Pulmonary artery endothelial cell (primary cell): Measurements from ENCODE around the gene DENND1B. TPM values are rescaled to one million over a fixed set of nuclear protein-coding genes. Genes with fewer than 3 reads are reported as not detected.

ENCODE experiments used
- DNase-seq: peaks from one replicate; pipeline ENCODE4 v3.0.0-alpha.2; 2011; ENCODE audit warnings: low read depth, low spot score
- total RNA-seq: library from RNA; depleted of rRNA; stranded (reverse); fragments of >200 nt; gene quantifications from 2 replicates; pipeline ENCODE4 v1.2.3, GENCODE V29; 2014

DENND1B gene, protein sequence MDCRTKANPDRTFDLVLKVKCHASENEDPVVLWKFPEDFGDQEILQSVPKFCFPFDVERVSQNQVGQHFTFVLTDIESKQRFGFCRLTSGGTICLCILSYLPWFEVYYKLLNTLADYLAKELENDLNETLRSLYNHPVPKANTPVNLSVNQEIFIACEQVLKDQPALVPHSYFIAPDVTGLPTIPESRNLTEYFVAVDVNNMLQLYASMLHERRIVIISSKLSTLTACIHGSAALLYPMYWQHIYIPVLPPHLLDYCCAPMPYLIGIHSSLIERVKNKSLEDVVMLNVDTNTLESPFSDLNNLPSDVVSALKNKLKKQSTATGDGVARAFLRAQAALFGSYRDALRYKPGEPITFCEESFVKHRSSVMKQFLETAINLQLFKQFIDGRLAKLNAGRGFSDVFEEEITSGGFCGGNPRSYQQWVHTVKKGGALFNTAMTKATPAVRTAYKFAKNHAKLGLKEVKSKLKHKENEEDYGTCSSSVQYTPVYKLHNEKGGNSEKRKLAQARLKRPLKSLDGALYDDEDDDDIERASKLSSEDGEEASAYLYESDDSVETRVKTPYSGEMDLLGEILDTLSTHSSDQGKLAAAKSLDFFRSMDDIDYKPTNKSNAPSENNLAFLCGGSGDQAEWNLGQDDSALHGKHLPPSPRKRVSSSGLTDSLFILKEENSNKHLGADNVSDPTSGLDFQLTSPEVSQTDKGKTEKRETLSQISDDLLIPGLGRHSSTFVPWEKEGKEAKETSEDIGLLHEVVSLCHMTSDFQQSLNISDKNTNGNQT
- total RNA-seq: 3.8 and 4.4 TPM in 2 replicates

DNA sequence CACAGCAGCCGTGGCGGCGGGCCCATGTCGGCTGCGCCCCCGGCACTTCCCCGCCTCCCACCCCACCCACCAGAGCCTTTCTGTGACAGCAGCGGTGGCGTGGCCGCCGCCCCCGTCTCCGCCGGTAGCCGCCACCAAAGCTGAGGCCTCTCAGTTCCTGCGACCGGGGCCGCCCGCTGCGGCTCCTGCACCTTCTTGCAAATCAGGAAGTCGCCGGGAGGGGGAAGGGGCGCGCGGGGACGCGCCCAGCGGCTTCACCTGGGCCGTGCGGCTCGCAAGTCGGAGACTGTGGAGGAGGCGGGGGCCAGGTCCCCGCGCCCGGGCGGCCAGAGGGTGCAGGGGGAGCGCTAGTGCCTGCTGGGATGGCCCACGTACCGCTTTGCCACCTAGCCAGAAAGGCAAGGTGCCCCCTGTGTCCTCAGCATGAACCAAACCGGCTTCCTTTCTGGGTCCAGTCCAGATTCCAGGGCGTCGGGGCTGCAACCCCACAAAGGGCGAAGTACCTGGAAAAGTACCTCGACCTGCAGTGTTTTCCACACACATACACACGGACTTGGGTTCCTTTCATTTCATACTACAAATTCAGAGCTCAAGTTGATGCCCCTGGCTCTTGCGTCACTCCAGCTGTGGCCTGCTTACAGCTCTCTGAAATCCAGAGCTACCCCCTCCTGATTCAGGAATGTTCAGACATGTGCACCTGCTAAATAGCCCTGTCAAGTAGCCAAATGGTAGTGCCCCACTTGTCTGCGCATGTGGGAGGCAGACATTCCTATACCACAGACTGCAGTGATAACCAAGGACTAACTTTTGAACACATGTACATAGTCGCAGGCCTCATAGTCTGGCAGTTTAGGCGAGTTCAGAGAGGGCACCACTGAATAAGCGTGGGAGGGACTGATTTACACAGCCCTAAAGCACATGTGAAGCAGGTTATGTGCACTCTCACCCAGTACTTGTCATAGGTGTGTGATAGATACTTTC, at the start of gene DENND1B:
Gene DENND1B, minus strand, starts transcription at position 199 of the 981 bp plus-strand sequence. CDS start 325 bp downstream, outside the sequence.
- DNase-seq: no peak

DNA sequence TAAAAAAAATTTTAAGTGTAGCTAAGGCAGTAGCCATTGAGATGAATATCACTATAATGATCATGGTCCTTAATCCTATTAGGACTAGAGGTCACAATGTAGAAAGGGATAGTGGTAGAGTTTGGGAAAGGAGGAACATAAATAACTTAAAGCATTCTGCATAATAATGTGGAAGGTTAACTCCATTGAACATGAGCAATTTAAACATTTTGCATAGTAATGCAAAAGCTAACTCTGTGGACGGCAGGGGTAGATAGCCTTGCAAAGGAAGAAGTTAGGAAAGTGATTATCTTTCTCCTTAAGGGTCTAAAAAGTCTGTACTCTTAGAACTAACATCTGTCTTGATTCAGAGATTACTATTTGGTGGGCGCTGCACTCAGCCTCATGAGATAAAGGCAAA, 39.0 kb upstream of the DENND1B start:
- DNase-seq: no peak

DNA sequence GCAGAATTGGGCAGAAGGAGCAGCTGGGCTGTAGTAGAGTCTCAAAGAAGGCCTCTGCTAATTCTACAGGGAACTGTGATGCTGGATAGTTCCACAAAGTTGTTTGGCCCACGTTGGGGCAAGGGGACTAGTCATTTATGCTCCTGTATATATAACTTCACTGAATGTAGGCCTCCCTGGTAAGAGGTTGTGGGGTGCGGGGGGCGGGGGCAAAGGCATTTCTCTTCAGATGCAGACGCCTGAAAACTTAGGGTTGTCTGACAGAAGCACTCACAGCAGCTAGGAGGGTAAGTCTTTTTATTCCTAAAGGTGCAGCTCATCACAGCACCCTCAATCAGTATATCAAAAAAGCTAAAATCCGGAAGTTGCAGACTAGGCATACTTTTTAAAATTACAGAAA, 38.5 kb upstream of the DENND1B start:
- no peak for DNase-seq

DNA sequence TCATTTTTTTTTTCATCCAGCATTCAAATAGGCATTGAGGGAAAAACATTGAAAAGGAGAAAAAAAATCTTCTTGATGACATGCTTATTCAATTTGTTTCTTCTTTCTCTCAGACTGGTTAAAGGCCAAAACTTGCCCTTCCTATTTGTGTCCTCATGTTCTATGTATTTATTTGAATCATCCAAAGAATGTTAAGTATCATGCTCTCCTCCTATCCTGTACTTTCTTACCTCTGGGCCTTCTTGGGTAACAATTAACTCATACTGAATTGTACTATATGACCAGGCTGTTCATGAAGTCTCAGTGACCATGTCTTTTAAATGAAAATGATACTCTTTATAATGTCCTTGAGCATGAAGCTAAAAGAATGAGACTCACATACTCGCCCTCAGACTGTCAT, 36.5 kb upstream of the DENND1B start:
- no peak for DNase-seq

DNA sequence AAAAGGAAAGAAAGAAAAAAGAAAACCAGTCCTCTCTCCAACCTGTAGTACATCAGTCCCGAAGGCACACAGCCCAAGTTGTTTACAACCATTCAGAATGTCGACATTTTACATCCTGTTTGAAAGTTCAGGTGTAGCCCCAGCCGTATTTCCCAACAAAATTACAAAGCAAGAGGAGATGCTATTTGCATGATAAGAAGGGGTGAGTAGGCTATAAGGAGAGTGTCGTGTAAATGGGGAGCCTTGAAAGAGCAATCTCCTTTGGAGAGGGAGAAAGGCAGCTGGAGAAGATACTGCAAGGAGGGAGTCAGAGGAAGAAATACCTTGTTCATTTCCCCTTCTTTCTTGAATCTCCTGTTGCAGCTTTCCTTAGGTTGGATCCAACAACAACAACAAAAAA, 35.5 kb upstream of the DENND1B start:
- no peak for DNase-seq

DNA sequence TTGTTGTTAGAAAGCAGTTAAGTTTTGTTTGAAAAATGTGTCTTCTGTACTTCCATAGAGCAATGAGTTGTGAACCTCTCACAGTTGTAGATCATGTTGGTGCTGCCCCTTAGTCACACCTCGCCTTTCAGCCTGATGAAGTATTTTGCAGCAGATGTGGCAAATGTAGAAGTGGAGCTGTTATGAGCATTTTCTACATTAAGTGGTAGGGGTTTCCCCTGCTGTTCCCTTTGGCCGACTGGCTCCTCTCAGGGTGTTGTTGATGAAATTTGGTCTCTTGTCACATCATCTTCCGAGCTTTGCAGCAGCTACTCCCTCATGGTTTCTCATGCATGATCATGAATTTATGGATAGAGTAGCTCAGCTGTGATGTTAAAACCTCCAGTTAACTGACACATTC, 33.6 kb upstream of the DENND1B start:
- no peak for DNase-seq

DNA sequence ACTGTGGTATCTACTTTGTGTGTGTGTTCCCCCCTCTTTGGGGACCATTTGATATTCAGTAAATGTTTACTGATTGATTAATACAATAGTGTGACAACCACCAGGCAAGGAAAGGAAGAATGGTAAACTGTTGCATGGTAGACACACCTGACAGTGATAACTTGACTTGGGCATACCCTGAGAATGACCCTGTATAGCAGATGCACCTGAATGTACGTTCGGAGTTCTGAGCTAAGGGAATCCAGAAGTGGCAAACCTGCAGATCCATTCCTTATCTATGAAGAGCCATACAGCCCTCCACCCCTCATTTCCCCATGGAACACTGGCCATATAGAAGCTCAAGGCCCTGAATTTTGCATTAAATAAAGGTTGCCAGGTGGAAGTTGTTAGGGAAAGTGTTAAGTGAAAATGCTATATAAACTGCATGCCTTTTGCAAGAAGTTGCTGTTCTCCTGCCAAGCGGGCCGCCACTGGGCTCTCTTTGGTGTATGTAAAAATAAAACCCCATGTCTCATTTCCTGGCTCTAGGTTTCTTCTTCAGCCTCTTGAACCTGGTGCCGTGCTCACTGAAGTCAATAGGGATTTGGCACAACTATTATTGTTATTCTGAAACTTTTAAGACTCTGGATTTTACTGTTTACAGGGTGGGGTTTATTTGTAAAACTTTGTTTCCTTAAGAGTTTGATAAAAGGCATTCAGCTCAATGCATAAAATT, 32.6 kb upstream of the DENND1B start:
- DNase-seq: no peak

DNA sequence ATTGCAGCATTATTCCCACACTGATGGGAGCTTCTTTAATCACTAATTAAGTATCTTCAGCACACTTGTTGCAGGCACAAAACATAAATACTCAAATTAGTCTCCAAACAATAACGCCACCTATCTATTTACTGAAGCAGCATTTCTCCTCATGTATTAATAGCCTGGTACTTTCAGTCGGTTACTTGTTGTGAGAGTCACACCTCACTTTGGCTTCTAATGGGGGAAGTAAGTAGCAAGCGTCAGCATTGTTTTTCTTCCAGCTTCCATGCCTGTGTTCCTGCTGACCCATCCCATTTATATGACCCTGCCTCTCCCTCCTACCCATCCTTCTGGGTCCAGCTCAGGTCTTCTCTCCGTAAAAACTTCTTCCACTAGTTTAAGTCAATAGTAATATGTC, 31.9 kb upstream of the DENND1B start:
- no peak for DNase-seq

DNA sequence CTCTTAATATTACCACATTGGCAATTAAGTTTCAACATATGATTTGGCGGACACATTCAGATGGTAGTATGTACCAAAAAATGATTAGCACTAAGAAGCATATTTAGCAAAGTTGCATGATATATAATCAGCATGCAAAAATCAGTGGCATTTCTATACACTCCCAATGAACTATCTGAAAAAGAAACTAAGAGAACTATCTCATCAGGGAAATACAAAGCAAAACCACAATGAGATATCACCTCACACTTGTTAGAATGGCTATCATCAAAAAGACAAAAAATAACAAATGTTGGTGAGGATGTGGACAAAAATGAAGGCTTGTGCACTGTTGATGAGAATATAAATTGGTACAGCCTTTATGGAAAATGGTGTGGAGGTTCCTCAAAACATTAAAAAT, 31.4 kb upstream of the DENND1B start:
- no peak for DNase-seq

DNA sequence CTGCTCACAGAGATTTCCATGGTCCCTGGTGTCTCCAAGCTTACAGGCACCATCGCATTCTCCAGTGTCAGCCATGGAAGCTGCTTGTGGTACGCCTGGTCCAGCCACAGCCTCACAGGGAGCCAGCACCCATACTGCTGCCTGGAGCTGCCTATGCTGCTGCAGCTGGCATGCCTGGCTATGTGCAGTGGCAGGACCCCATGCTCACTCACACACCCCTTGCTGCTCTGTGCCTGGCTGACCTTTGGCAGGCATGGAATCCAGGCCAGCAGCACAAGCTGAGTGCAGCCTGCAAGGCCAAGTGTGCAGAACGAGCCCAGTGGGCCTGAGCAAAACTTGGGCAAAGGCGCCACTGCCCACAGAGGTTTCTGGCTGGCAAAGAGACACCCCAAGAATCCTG, 26.4 kb upstream of the DENND1B start:
- DNase-seq: no peak

DNA sequence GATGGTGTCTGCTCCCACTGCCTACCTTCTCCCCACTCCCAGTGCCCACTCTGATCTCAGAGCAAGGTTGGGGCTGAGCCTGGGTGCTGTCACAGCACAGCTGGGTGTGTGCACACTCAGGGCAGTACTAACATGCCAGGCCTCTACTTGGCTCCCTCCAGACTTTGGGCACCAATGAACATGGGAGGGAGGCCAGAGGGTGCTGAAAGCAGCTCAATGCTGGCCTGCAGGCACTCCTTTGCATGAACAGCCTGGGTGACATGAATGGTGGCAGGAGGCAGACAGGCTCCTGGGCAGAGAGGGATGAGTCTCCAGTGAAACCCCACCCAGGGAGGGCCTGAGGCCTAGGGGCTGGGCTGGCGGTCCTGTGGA, 25.8 kb upstream of the DENND1B start:
- DNase-seq: no peak

DNA sequence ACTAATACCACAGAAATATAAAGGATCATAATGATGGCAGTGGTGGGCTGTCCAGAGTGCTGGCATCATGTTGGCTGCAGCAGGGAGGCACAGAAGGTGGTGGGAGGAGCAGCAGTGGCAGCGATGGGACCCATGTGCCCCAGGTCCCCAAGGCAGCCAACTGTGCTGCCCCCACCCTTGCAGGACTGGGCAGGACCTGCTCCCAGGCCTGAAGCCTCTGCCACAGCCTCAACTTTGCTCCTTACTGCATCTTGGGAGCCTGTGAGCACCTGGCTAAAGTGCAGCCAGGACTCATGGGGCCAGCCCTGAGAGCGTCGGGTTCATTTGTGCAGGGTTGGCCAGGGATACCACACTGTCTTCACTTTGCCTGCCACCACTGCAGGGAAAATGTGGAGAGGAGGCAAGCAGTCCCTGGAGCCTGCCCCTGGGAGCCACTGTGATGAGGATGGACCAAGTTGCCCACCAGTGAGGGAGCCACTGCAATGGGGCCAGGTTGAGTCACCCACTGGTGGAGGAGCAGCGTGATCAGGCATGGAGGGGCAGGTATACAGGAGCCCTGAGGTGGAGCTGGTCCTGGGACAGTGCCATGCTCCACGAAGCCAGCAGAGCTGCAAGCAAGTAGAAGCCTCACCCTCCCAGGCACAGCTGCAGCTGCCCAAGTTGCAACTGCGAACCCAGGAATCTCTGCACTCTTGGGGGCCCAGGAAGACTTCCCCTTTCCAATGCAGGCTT, 25.3 kb upstream of the DENND1B start:
- DNase-seq: no peak

DNA sequence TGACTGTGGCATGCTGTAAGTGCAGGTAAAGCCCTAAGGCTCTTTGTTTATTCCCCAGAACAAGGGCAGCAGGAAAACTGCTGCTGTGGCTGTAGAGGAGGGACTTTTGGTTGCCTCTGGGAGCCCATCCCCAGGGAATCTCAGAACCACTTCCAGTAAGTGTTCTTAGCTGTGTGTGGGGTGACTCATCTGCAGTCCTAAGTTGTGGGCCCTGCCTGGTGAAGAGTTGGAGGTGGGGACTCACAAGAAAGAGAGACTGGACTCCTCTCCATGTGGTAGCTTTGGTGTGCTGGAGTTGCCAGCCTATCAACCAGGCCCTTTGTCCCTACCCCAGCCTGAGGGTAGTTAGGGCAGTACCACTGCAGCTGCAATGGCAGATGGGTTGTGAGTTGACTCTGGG, 24.0 kb upstream of the DENND1B start:
- DNase-seq: no peak

DNA sequence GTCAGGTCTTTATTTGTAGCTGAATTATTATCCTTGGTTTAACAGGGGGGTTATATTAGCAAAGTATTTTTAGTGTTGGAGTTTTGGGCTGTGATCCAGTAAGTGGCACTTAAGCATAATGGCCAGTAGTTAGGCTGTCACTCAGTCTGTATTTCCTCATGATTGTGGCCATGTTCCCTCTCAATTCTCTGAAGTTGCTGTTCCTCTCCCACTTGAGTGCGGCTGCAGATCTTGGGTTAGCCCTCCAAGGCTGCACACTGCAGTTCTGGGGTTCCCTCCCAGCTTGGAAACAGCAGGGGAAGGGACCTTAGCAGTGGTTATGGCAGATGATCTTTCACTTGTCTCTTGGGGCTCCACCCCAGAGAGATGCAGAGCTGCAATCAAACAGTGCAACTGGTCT, 23.2 kb upstream of the DENND1B start:
- no peak for DNase-seq

DNA sequence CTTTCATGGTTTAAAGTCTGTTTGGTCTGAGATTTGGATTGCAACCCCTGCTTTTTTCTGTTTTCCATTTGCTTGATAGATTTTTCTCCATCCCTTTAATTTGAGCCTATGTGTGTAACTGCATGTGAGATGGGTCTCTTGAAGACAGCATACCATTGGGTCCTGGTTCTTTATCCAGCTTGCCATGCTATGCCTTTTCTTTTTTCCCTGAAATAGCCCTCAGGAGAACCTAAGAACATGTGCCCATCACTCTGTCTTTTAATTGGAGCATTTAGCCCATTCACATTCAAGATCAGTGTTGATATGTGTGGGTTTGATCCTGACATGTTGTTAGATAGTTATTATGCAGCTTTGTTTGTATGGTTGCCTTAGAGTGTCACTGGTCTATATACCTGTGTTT, 21.7 kb upstream of the DENND1B start:
- no peak for DNase-seq

DNA sequence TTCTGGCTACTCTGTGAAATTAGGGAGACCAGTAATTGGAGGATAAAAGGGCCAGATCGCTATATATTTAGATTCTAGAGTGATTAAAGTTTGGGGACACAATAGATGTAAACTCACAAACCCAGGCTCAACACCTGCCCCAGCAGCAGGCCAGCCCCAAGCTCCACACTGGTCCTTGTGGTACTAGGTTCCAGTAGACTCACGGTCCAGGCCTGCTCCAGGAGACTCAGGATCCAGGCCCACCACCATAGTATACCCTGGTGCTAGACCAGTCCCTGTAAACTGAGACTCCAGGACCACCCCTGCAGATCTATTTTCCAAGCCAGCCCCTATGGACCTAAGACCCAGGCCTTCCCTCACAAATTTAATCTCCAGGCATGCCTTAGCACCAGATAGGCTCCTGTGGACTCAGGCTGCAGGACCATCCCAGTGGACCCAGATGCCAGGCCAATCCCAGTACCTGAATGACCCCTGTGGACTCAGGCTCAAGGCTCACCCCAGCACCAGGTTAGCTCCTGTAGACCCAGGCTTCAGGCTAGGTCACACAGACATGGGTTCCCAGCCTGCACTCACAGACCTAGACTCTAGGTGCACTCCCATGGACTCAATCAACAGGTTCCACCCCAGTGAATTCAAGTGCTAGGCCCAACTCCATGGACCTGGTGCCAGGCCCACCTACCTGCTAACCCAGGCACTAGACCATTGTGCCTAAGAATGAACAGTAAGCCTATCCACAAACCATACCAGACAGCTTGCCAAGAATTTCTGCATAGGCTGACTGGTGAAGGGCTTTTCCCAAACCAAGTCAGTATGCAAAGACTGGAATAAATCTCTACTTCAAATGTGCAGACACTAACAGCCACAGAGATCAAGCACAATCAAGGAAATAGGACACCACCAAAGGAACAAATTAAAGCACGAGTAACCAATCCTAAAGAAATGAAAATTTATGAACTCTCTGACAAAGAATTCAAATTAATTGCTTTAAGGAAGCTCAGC, 13.8 kb upstream of the DENND1B start:
- no peak for DNase-seq

DNA sequence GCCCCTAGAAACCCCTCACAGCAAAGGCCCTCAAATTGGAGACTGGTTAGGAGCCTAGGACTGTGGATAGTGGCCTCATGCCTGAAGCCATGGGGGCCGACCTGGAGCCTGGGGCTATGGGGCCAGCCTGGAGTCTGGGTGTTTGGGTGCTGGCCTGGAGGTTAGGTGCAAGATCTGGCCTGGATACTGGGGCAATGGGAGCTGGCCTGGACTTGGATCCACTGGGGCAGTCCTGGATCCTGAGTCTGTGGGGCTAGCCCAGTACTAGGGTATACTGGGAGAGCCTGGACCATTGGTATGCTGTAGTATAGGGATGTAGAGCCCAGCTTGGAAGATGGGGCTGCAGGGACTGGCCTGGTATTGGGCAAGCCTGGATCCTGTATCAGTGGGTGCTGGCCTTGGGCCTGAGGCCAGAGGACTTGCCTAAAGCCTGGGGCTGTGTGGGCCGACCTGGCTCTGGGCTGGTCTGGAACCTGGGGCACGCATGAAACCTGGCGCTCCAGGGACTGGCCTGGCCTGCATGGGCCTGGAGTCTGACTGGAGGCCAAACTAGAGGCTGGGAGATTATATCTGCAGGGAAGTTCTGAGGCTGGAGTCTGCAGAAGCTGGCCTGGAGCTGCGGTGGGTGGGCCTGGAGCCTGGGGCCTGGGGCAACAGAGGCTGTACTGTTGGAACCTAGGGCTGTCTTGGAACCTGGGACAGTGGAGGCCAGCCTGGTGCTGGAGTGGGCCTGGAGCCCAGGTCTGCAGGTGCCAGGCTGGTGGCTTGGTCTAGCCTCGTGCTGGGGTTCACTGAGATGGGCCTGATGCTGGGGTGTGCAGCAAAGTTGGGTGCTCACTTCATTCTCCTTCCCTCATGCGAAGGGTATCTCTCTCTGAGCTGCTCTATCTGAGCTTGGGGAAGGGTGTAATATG, 12.6 kb upstream of the DENND1B start:
- no peak for DNase-seq

DNA sequence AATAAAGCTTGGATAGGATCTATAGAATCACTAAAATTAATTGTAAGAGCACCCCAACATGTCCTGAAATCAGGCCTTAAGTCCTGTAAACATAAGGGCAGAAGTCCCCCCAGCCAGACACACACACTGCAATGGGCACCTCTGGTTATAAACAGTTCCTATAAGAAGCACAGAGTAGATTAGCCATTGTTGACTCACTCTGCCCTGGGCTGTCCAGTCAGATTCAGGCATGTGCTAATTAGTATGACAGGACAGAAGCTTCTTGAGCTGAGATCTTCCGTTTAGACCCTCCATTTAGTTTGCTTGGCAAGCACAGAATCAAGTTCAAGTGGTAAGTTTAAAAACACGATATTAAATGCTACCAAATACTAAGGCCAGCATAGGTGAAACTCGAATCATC, 11.8 kb upstream of the DENND1B start:
- DNase-seq: no peak
